Measurements from ENCODE around the gene AP1S2.
"Not testable (repeated sequence)": the region's sequence is repeated elsewhere in the genome, so short reads cannot be mapped to it uniquely, and the experiment has no call there.

The AP1S2 gene

DNA sequence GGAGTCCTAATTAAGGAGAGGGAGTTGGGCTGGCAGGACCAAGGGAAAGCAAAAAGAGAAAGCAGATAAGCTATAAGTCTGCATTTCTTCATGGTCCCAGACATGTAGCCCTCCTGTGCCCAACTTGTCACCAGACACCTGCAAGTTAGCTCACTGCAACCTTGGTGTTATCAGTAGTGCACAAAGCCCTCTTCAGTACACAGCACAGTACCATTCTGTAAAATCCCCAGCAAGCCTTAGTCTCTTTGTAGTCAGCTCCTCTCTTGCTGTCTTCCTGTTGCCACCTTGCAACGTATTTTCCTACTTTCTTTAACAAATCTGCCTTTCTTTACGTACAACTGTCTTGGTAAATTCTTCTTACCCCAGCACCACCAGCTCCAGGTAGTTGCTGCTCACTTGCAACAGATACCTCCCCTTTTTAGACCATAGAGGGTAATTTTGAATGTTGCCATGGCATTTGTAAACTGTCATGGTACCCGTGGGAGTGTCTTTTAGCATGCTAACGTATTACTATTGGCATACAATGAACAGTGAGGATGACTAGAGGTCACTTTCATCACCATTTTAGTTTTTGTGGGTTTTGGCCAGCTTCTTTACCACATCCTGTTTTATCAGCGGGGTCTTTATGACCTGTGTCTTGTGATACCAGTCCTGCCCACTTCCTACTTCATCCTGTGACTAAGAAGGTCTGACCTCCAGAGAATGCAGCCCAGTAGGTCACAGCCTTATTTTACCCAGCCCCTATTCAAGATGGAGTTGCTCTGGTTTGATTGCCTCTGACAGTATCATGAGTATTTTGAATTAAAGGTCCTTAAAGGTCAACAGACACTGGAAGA lies 28.3 kb upstream of the AP1S2 start:
- no peak for DNase-seq (ENCODE audit: extremely low read depth, low read depth)
- no peak for TF ChIP-seq CTCF (IDR thresholded peaks at IDR 0.05; ENCODE audit: low read depth, low read length)

GRCh38 chrX:15881381-15881897 lies 26.8 kb upstream of the AP1S2 start:
- no peak for DNase-seq (ENCODE audit: extremely low read depth, low read depth)
- TF ChIP-seq CTCF (IDR thresholded peaks at IDR 0.05; ENCODE audit: low read depth, low read length) = no peak

DNA sequence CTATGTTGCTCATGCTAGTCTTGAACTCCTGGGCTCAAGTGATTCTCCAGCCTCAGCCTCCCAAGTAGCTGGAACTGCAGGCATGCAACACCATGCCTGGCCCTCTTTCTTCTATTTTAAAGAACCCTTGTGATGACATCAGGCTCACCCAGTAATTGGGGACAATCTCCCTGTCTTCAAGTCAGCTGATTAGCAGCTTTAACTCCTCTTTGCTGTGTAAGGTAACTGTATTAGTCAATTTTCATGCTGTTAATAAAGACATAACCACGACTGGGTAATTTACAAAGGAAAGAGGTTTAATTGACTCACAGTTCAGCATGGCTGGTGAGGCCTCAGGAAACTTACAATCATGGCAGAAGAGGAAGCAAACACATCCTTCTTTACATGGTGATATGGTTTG lies 23.3 kb upstream of the AP1S2 start:
- not testable (repeated sequence) for DNase-seq (ENCODE audit: extremely low read depth, low read depth)

- DNase-seq (ENCODE audit: extremely low read depth, low read depth) = no peak
- TF ChIP-seq CTCF (IDR thresholded peaks at IDR 0.05; ENCODE audit: low read depth, low read length) = no peak
Measured at GRCh38 chrX:15877380-15877779, 22.8 kb upstream of the AP1S2 start.

- TF ChIP-seq CTCF (IDR thresholded peaks at IDR 0.05; ENCODE audit: low read depth, low read length) = no peak
- no peak for DNase-seq (ENCODE audit: extremely low read depth, low read depth)
Measured at GRCh38 chrX:15874672-15875071, 20.1 kb upstream of the AP1S2 start.

DNA sequence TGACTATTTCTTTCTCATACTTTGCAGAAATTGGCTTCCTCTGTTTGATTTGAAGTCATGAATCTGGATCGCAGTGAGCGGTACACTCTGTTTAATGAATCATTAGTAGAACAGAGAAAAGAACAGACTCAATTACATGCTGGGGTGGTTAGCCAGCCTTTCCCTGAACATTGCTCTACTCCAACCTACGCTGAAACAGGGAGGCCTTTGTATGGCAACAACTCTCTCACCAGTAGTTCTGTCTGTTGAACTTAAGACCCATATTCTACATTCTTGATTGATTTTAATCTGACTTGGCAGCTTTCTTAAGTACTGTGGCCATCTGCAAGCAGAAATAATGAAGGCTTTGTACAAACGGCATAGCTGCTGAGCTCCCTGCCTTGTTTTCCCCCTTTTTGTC lies 19.0 kb upstream of the AP1S2 start:
- no peak for DNase-seq (ENCODE audit: extremely low read depth, low read depth)
- no peak for TF ChIP-seq CTCF (IDR thresholded peaks at IDR 0.05; ENCODE audit: low read depth, low read length)

DNA sequence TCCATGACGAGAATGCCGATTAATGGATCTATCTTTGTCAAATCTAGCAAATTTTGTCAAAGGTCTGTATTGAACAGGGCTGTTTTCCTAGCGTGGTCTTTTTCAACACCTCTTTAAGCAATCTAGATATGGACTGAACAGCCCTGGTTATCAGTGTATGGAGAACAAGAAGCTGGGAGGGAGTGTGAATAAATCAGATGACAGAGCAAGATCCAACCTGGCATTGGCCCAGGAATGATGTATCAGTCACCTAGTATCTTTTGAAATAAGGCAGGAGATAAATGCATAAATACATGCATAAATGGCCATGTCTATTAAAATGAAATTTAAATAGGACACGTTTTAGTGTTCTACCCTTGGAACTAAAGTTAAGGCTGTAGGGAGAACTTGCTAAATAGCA lies 15.7 kb upstream of the AP1S2 start:
- no peak for TF ChIP-seq CTCF (IDR thresholded peaks at IDR 0.05; ENCODE audit: low read depth, low read length)

DNA sequence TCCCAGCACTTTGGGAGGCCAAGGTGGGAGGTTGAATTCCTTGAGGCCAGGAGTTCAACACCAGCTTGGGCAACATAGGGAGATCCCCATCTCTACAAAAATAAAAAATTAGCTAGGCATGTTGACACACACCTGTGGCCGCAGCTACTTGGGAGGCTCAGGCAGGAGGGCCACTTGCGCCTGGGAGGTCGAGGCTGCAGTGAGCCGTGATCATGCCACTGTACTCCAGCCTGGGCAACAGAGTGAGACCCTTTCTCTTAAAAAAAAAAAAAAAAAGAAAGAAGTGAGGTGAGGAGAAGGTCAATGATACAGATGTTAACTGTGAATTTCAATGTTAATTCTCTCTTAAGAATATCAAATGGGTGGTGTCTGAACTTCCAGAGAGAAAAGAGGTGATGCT lies 15.1 kb upstream of the AP1S2 start:
- no peak for DNase-seq (ENCODE audit: extremely low read depth, low read depth)

More for the DNA sequence above, 15.7 kb upstream of the AP1S2 start:
- DNase-seq (ENCODE audit: extremely low read depth, low read depth) = no peak

More for the DNA sequence above, 15.1 kb upstream of the AP1S2 start:
- TF ChIP-seq CTCF (IDR thresholded peaks at IDR 0.05; ENCODE audit: low read depth, low read length) = no peak

Measured in AG09319 (cell line).